ENCODE results near the gene SHISAL1. TPM values are rescaled to one million over a fixed set of nuclear protein-coding genes. Genes with fewer than 3 reads are reported as not detected.

The SHISAL1 gene
- total RNA-seq, 2 donors from 2014 or later, result 0.42 to 0.95 TPM

DNA sequence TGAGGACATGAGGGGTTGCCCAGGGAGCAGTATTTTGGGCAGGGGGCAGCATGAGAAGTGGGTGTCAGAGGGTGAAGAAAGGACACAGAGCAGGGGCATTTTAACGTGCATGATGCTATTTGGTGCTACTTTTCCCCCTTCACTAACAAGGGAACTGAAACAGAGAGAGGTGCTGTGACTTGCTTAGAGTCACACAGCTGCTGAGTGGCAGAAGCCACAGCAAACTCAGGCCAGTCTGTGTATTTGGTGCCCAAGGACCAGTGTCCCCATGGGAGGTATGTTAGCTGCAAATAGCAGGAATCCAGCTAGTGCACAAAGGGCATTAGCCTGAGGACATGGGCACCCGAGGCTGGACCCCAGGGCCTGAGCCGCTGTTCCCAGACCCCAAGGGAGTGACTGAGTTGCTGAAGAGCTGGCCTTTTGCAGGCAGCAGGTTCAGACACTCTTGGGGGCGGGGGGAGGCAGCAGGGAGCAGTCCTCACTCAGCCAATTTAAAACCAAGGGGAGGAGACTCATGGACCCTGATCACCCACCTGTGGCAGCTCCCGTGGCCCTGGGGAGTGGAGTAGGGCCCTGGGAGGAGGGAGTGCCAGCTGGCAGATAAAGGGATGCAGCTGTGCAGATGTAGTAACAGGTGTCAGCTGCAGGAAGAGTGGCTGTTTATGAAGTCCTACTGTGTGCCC lies 117.4 kb downstream of the SHISAL1 start:
- H3K9me3 Mint-ChIP-seq, result no peaks in the 10 kb centered on the region
- no peak overlapping the region for H3K4me3 Mint-ChIP-seq
- no peak overlapping the region for H3K9ac ChIP-seq (ENCODE audit: extremely low read depth, low read length, poor library complexity, severe bottlenecking)
- H3K4me1 Mint-ChIP-seq, result peaks cover 2% of the 10 kb centered on the region
- 73 to 83% methylated on average over 1 to 5 of the region's 5 CpGs for WGBS, 2 experiments (ENCODE audit: insufficient coverage in 1 of 2, insufficient read length in 1 of 2)
- no peaks in the 10 kb centered on the region for H3K27me3 ChIP-seq (ENCODE audit: control insufficient read depth, insufficient read depth, low read length, poor library complexity, severe bottlenecking)
- peaks cover 7% of the 10 kb centered on the region for H3K4me1 ChIP-seq (ENCODE audit: control insufficient read depth, insufficient read depth, low read length)
- H3K27ac ChIP-seq (ENCODE audit: low read depth, low read length), result no peak overlapping the region
- TF ChIP-seq, protein P1, sequence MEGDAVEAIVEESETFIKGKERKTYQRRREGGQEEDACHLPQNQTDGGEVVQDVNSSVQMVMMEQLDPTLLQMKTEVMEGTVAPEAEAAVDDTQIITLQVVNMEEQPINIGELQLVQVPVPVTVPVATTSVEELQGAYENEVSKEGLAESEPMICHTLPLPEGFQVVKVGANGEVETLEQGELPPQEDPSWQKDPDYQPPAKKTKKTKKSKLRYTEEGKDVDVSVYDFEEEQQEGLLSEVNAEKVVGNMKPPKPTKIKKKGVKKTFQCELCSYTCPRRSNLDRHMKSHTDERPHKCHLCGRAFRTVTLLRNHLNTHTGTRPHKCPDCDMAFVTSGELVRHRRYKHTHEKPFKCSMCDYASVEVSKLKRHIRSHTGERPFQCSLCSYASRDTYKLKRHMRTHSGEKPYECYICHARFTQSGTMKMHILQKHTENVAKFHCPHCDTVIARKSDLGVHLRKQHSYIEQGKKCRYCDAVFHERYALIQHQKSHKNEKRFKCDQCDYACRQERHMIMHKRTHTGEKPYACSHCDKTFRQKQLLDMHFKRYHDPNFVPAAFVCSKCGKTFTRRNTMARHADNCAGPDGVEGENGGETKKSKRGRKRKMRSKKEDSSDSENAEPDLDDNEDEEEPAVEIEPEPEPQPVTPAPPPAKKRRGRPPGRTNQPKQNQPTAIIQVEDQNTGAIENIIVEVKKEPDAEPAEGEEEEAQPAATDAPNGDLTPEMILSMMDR (conservative IDR thresholded peaks at IDR 0.05), result no peak
- H3K36me3 ChIP-seq (ENCODE audit: control insufficient read depth, insufficient read depth, low read length), result no peaks in the 10 kb centered on the region
- no peak for DNase-seq
- H3K4me3 ChIP-seq (ENCODE audit: low read length), result no peak overlapping the region
- no peaks in the 10 kb centered on the region for H3K36me3 Mint-ChIP-seq (ENCODE audit: low read depth)
- H3K27ac Mint-ChIP-seq, result no peak overlapping the region
- no peaks in the 10 kb centered on the region for H3K9me3 ChIP-seq (ENCODE audit: control insufficient read depth, low read length)
- H3K27me3 Mint-ChIP-seq (ENCODE audit: insufficient read depth), result peaks cover 2% of the 10 kb centered on the region

DNA sequence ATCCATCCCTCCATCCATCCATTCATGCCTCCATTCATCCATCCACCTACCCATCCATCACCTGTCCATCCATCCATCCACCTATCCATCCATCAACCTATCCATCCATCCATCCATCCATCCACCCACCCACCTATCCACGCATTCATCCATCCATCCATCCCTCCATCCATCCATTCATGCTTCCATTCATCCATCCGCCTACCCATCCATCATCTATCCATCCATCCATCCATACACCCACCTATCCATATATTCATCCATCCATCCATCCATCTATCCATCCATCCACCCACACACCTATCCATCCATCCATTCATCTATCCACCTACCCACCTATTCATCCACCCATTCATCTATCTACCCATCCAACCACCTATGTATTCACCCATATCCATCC lies 118.2 kb downstream of the SHISAL1 start:
- no peak overlapping the region for H3K27ac Mint-ChIP-seq
- TF ChIP-seq, protein P1 (conservative IDR thresholded peaks at IDR 0.05), result no peak
- Histone ChIP-seq H3K9me3 (ENCODE audit: control insufficient read depth, low read length) (no peaks in the 10 kb centered on the region), H3K36me3 (ENCODE audit: control insufficient read depth, insufficient read depth, low read length) (no peaks in the 10 kb centered on the region), H3K4me3 (ENCODE audit: low read length) (no peak overlapping the region), H3K27me3 (ENCODE audit: control insufficient read depth, insufficient read depth, low read length, poor library complexity, severe bottlenecking) (no peaks in the 10 kb centered on the region), H3K9ac (ENCODE audit: extremely low read depth, low read length, poor library complexity, severe bottlenecking) (no peak overlapping the region), H3K27ac (ENCODE audit: low read depth, low read length) (no peak overlapping the region), H3K4me1 (ENCODE audit: control insufficient read depth, insufficient read depth, low read length) (peaks cover 7% of the 10 kb centered on the region)
- no peaks in the 10 kb centered on the region for H3K9me3 Mint-ChIP-seq
- WGBS, 2 experiments (ENCODE audit: insufficient coverage in 1 of 2, insufficient read length in 1 of 2), result 83 to 94% methylated on average over 2 of the region's 2 CpGs
- no peak for DNase-seq
- H3K4me3 Mint-ChIP-seq, result no peak overlapping the region
- H3K36me3 Mint-ChIP-seq (ENCODE audit: low read depth), result no peaks in the 10 kb centered on the region
- H3K27me3 Mint-ChIP-seq (ENCODE audit: insufficient read depth), result peaks cover 2% of the 10 kb centered on the region
- H3K4me1 Mint-ChIP-seq, result peaks cover 2% of the 10 kb centered on the region

Other genes starting within 250 kb of the SHISAL1 start
- under 1 TPM; 0.11 to 0.44 TPM for gene PARVG, start 132.0 kb downstream of the SHISAL1 start, total RNA-seq
- gene RTL6, start 185.3 kb upstream of the SHISAL1 start, total RNA-seq, result 10 to 100 TPM; 19.7 to 20.7 TPM

All from endodermal cell (in vitro differentiated cells).